Stimulated activated CD8-positive, alpha-beta memory T cell treated with anti-CD3 and anti-CD28 coated beads, Interleukin-12 subunit alpha, Interleukin-12 subunit beta, amount 100 ng/mL, for 24 hours (primary cell): ENCODE results near the gene HCRT.

ENCODE experiments used
- DNase-seq: peaks from one replicate; pipeline ENCODE4 v3.0.0-alpha.2; 2020; ENCODE audit errors: extremely low read depth

HCRT gene

DNA sequence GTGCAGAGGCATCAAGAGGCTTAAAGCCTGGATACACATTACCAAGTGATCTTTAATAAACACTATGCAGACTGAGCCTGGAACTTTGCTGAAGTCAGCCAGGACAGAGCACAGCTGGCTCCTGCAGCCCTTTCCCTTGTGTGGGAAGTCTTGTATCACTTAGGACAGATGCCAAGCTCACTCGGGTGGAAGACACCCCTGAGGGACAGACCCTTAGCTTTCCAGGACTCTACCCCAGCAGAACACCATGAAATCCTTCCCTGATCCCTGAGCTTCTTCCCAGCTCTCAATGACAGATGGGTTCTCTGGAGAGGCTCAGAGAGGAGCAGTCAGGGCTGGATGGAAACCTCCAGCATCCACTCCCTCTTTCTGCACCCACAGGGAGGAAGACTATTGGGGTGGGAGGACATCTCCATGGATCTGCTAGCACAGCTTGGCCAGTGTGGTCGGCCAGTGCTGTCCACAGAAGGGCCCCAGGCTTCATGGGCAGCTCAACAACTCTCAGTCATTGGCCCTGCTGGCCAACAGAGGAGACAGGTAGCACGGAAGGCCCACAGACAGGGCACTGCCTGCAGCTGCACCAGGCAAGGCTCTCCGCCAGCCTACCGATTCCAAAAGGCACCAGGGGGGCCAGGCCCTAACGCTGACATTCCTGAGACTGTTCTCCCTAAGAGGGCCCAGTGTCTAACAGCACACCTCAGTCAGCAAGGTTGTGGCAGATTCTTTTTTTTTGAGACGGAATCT lies 46.3 kb downstream of the HCRT start:
- no peak for DNase-seq

GRCh38 chr17:42136654-42137051 lies 48.6 kb downstream of the HCRT start:
- DNase-seq: no peak

GRCh38 chr17:42135664-42136653 lies 49.3 kb downstream of the HCRT start:
- DNase-seq: no peak

GRCh38 chr17:42135151-42135550 lies 50.1 kb downstream of the HCRT start:
- no peak for DNase-seq
